ENCODE measurements around the gene PCNX2.

GRCh38 chr1:233342086-233342485, 46.6 kb upstream of the PCNX2 start:
- TF ChIP-seq EP300 (IDR thresholded peaks at IDR 0.05): no peak
- TF ChIP-seq CTCF (IDR thresholded peaks at IDR 0.05): no peak

Data from sigmoid colon (tissue), 4 donors.